Thoracic aorta (tissue), 2 donors: ENCODE results near the gene PIAS1. TPM values are rescaled to one million over a fixed set of nuclear protein-coding genes. Genes with fewer than 3 reads are reported as not detected.
"Not testable (repeated sequence)": the region's sequence is repeated elsewhere in the genome, so short reads cannot be mapped to it uniquely, and the experiment has no call there.

Experiments used
- ATAC-seq: fragments of 150-250 bp; one replicate; pipeline ENCODE4 v1.8.0; 2017; ENCODE audit warnings: low read depth; ENCODE audit not compliant: insufficient number of reproducible peaks, low FRiP score
- DNase-seq: peaks from one replicate; pipeline ENCODE4 v3.0.0-alpha.2; 2020; ENCODE audit warnings: low spot score
- H3K27ac ChIP-seq, 2 donors: fragments of 200-600 bp; sonication (generic); 1 replicate in 1 of 2; 2 replicates in 1 of 2; pipeline ENCODE4 v1.5.1; 2016; ENCODE audit warnings: mild to moderate bottlenecking in 2 of 2, moderate library complexity in 2 of 2
- H3K27me3 ChIP-seq: fragments of 200-600 bp; sonication (generic); replicated peaks from 2 replicates; pipeline ENCODE4 v1.6.0; 2016; ENCODE audit warnings: mild to moderate bottlenecking; ENCODE audit not compliant: insufficient read depth
- H3K36me3 ChIP-seq: fragments of 200-600 bp; sonication (generic); one replicate; pipeline ENCODE4 v1.5.1; 2016
- H3K4me1 ChIP-seq, 2 donors: fragments of 200-600 bp; sonication (generic); 1 replicate in 1 of 2; 2 replicates in 1 of 2; pipeline versions ENCODE4 v1.5.1 to v1.6.0; 2016; ENCODE audit warnings: low read depth in 2 of 2, mild to moderate bottlenecking in 1 of 2; ENCODE audit not compliant: control insufficient read depth in 1 of 2
- H3K4me3 ChIP-seq: fragments of 200-600 bp; sonication (generic); 2 replicates; pipeline ENCODE4 v1.5.1; 2016; ENCODE audit warnings: mild to moderate bottlenecking
- H3K9me3 ChIP-seq: fragments of 200-600 bp; sonication (generic); 2 replicates; pipeline ENCODE4 v1.5.1; 2016
- total RNA-seq, 2 donors: library from RNA; depleted of rRNA; stranded (reverse); fragments of >200 nt; gene quantifications; one replicate each; pipeline versions ENCODE4 v1.1.0 to v1.2.3, GENCODE V29; 2016
- TF ChIP-seq, protein P1 (sequence below): fragments of 200-600 bp; sonication (generic); IDR thresholded peaks from one replicate; pipeline ENCODE4 v1.5.1; 2019; ENCODE audit warnings: antibody characterized with exemption

The PIAS1 gene
- total RNA-seq, 2 donors from 2014 or later = 45.1 to 74.1 TPM

DNA sequence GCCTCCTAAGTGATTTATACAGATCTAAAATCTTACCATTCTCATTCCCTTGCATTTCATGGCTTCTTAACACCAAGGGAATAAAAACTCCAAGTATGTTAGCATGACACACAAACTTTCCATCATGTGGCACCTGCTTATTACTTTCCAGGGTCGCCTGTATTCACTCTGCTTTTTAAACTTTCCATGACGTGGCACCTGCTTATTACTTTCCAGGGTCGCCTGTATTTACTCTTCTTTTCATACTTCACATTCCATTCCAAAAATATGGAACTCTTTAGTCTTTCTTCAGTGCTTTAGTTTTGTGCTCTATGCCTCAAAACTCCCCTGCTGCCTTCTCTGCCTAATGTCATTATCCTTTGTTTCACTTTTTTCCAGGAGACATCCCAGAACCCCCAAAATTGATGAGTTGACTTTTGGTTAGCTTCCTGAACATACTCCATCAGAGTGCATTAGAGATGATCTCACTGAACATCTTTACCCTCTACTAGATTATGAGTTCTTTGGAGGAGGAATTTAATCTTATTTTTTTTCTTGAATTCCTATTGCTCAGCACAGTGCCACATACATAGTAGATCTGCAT lies 104.0 kb downstream of the PIAS1 start:
- DNase-seq = no peak
- peak overlapping the region; percentile 27 for H3K4me3 ChIP-seq
- ATAC-seq = no peak
- peaks cover 7% of the 10 kb centered on the region for H3K36me3 ChIP-seq
- TF ChIP-seq, protein P1, sequence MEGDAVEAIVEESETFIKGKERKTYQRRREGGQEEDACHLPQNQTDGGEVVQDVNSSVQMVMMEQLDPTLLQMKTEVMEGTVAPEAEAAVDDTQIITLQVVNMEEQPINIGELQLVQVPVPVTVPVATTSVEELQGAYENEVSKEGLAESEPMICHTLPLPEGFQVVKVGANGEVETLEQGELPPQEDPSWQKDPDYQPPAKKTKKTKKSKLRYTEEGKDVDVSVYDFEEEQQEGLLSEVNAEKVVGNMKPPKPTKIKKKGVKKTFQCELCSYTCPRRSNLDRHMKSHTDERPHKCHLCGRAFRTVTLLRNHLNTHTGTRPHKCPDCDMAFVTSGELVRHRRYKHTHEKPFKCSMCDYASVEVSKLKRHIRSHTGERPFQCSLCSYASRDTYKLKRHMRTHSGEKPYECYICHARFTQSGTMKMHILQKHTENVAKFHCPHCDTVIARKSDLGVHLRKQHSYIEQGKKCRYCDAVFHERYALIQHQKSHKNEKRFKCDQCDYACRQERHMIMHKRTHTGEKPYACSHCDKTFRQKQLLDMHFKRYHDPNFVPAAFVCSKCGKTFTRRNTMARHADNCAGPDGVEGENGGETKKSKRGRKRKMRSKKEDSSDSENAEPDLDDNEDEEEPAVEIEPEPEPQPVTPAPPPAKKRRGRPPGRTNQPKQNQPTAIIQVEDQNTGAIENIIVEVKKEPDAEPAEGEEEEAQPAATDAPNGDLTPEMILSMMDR = no peak
- peaks cover 12 to 25% of the 10 kb centered on the region in 2 donors for H3K4me1 ChIP-seq
- no peaks in the 10 kb centered on the region for H3K27me3 ChIP-seq
- H3K27ac ChIP-seq = peak overlapping the region; percentile 7 to 65
- no peaks in the 10 kb centered on the region for H3K9me3 ChIP-seq

DNA sequence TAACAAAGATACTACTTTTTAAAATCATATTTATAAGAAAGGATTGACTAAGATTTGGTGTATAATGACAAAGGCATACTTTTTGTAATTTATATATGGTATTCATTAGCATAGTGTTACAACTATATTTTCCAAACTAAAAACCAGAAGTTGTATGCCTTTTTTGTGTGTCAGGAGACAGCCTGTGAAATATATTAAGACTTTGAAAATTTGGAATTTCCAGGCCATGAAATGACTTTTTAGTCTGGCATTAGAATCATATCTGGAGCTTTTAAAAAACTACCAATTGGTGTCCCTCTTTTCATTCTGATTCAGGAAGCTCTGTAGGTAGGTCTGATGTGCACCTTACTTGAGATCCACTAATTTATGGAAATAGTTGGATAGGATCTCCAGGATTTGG lies 109.1 kb downstream of the PIAS1 start:
- Histone ChIP-seq H3K27ac (no peak overlapping the region), H3K9me3 (no peaks in the 10 kb centered on the region), H3K4me3 (no peak overlapping the region), H3K36me3 (peaks cover 9% of the 10 kb centered on the region), H3K27me3 (no peaks in the 10 kb centered on the region), H3K4me1 (peaks cover 7 to 8% of the 10 kb centered on the region in 2 donors)
- DNase-seq (no peak), ATAC-seq (no peak)
- TF ChIP-seq, protein P1 = no peak

DNA sequence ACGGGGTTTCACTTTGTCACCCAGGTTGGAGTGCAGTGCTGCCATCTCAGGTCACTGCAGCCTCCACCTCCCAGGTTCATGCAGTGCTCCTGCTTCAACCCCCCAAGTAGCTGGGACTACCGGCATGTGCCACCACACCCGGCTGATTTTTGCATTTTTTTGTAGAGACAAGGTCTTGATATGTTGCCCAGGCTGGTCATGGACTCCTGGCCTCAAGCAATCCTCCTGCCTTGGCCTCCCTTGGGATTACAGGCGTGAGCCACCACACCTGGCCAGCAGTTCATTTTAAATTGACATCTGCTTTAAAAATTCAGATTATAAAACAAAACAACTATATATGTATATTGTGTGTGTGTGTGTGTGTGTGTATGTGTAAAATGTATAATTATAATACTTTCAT lies 112.7 kb downstream of the PIAS1 start:
- H3K4me1 ChIP-seq = peaks cover 6 to 12% of the 10 kb centered on the region in 2 donors
- ATAC-seq (no peak), DNase-seq (no peak)
- H3K36me3 ChIP-seq = peaks cover 7% of the 10 kb centered on the region
- no peaks in the 10 kb centered on the region for H3K27me3 ChIP-seq
- H3K9me3 ChIP-seq = no peaks in the 10 kb centered on the region
- H3K27ac ChIP-seq = no peak overlapping the region
- no peak overlapping the region for H3K4me3 ChIP-seq
- TF ChIP-seq, protein P1 = no peak

DNA sequence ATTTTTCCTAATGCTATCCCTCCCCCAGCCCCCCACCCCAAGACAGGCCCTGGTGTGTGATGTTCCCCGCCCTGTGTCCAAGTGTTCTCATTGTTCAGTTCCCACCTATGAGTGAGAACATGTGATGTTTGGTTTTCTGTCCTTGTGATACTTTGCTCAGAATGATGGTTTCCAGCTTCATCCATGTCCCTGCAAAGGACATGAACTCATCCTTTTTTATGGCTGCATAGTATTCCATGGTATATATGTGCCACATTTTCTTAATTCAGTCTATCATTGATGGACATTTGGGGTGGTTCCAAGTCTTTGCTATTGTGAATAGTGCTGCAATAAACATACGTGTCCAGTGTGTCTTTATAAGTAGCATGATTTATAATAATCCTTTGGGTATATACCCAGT lies 117.9 kb downstream of the PIAS1 start:
- not testable (repeated sequence) for ATAC-seq, H3K4me3 ChIP-seq, H3K9me3 ChIP-seq, DNase-seq, H3K27ac ChIP-seq, H3K27me3 ChIP-seq, H3K36me3 ChIP-seq
- peaks cover 13 to 21% of the 10 kb centered on the region in 2 donors for H3K4me1 ChIP-seq

GRCh38 chr15:68173119-68173518 lies 119.0 kb downstream of the PIAS1 start:
- ATAC-seq = no peak
- no peaks in the 10 kb centered on the region for H3K27me3 ChIP-seq
- no peaks in the 10 kb centered on the region for H3K9me3 ChIP-seq
- peaks cover 6% of the 10 kb centered on the region for H3K36me3 ChIP-seq
- H3K4me3 ChIP-seq = no peak overlapping the region
- H3K27ac ChIP-seq = no peak overlapping the region
- peaks cover 17 to 32% of the 10 kb centered on the region in 2 donors for H3K4me1 ChIP-seq
- TF ChIP-seq, protein P1 = no peak
- no peak for DNase-seq

DNA sequence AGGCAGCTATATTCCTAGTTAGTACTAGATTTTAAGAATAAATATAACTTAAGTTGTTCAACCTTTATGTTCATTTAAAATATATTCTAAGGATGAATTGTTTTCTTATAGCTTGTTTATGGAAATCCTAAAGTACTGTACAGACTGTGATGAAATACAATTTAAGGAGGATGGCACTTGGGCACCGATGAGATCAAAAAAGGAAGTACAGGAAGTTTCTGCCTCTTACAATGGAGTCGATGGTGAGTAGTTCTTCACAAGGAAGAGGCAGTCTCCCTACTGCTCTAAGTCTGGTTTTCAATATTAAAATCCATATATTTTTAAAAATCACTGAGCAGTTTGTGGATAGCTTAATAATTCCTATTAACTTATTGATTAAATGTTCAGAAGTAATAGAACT lies 121.4 kb downstream of the PIAS1 start:
- peaks cover 6% of the 10 kb centered on the region for H3K36me3 ChIP-seq
- TF ChIP-seq, protein P1 = no peak

More for the DNA sequence above, 121.4 kb downstream of the PIAS1 start:
- no peaks in the 10 kb centered on the region for H3K27me3 ChIP-seq
- H3K9me3 ChIP-seq = no peaks in the 10 kb centered on the region
- DNase-seq = no peak
- no peak for ATAC-seq
- H3K4me3 ChIP-seq = no peak overlapping the region
- H3K4me1 ChIP-seq = peaks cover 16 to 24% of the 10 kb centered on the region in 2 donors
- no peak overlapping the region for H3K27ac ChIP-seq
